SJSA1 (cell line): Measurements from ENCODE around the gene CYP4V2. TPM values are rescaled to one million over a fixed set of nuclear protein-coding genes. Genes with fewer than 3 reads are reported as not detected.
A peak's percentile ranks its signal among the peaks of the same experiment; 100 is the strongest.

Experiments
- DNase-seq, 2 experiments: peaks; one replicate each; pipeline ENCODE4 v3.0.0-alpha.2; 2015 to 2020; ENCODE audit warnings: low spot score in 2 of 2, low read depth in 1 of 2
- H3K27ac ChIP-seq: fragments of 250-450 bp; sonication (Bioruptor Pico); 2 replicates; pipeline ENCODE4 v1.5.1; 2020; ENCODE audit warnings: mild to moderate bottlenecking, moderate library complexity
- H3K27me3 ChIP-seq: fragments of 250-450 bp; sonication (Bioruptor Pico); replicated peaks from 2 replicates; pipeline ENCODE4 v1.5.1; 2020; ENCODE audit warnings: mild to moderate bottlenecking, moderate library complexity
- H3K36me3 ChIP-seq: fragments of 250-450 bp; sonication (Bioruptor Pico); 2 replicates; pipeline ENCODE4 v1.5.1; 2020; ENCODE audit warnings: mild to moderate bottlenecking
- H3K4me1 ChIP-seq: fragments of 250-450 bp; sonication (Bioruptor Pico); replicated peaks from 2 replicates; pipeline ENCODE4 v1.6.1; 2021; ENCODE audit warnings: mild to moderate bottlenecking
- H3K4me3 ChIP-seq: fragments of 250-450 bp; sonication (Bioruptor Pico); 2 replicates; pipeline ENCODE4 v1.5.1; 2020; ENCODE audit warnings: mild to moderate bottlenecking
- H3K9me3 ChIP-seq: fragments of 250-450 bp; sonication (Bioruptor Pico); replicated peaks from 2 replicates; pipeline ENCODE4 v1.5.1; 2020; ENCODE audit warnings: mild to moderate bottlenecking
- total RNA-seq: library from RNA; depleted of rRNA; stranded (reverse); fragments of >200 nt; shearing (Covaris generic); gene quantifications from 2 replicates; pipeline ENCODE4 v1.2.3, GENCODE V29; 2014

Gene CYP4V2
- total RNA-seq, 1 experiment from 2014 or later, result 3.2 TPM

DNA sequence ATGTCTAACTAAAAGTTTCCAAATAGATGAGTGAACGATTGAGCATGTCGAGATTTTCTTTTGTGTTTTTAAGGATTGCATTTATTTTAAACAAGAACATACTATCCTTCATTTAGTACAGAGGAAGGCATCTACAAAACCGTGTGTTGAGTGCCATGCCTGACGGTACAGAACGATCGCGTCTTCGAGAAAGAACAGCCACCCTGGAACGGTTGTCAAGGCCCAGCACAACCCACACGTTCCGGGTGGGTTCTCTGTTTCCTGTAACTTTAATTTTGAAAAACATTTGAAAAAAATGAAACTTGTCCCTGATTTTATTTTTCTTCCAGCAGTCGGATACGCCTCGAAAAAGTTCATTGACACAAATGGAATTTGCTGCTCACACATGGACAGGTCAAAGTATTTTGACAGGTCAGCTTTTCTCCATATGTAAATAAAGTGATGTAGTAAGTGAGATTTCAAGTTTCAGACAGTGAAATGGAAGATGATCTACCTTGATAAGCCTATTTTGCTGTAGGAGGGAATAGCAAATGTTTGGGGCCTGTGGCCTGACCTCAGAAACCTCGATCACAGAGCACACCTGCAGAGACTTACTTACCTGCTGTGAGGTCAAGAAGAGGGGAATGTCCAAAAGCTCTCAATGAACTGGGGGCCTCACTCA lies 24.4 kb upstream of the CYP4V2 start:
- no peaks in the 10 kb centered on the region for H3K27me3 ChIP-seq
- no peaks in the 10 kb centered on the region for H3K36me3 ChIP-seq
- no peak overlapping the region for H3K4me3 ChIP-seq
- DNase-seq, result no peak
- H3K27ac ChIP-seq, result no peak overlapping the region
- no peaks in the 10 kb centered on the region for H3K4me1 ChIP-seq
- no peaks in the 10 kb centered on the region for H3K9me3 ChIP-seq

DNA sequence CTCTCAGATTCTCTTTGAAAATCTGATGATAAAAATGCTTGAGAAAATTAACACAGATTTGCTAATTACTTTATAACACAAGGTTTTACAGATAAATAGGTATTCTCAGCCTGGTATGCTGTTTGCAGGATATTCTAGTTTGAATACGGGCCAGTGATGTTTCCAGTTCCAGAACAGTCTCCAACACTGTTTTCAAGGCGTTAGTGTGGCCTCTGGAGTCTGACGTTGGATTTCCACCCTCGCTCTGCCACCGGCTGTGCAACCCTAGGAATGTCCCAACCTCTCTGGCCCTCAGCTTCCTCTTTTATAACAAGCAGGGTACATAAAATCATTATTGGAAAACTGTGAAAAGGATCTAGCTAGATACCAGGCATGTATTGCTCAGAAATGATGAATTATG lies 23.8 kb upstream of the CYP4V2 start:
- H3K4me1 ChIP-seq, result no peaks in the 10 kb centered on the region
- no peak overlapping the region for H3K4me3 ChIP-seq
- H3K27me3 ChIP-seq, result no peaks in the 10 kb centered on the region
- H3K27ac ChIP-seq, result no peak overlapping the region
- DNase-seq, result no peak
- no peaks in the 10 kb centered on the region for H3K9me3 ChIP-seq
- H3K36me3 ChIP-seq, result no peaks in the 10 kb centered on the region

DNA sequence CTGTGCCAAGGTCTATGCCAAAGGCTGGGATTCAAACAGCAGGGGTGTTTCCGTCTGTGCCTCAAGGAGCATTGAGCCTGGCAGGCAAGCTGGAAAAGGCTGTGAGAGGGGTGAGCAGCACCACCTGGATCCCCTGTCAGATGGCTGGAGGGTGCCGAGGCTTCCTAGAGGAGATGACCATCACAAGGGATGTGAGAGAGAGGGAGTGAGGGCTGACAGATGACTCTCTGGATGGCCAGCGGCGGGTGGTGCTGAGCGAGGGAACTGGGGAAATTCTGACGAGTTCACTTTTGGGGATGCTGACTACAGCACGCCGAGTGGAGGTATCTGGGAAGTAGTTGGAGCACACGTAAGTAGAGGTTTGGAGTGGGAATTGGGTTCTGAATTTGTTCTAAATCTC lies 22.6 kb upstream of the CYP4V2 start:
- H3K27me3 ChIP-seq, result no peaks in the 10 kb centered on the region
- no peaks in the 10 kb centered on the region for H3K36me3 ChIP-seq
- no peaks in the 10 kb centered on the region for H3K4me1 ChIP-seq
- no peaks in the 10 kb centered on the region for H3K9me3 ChIP-seq
- no peak overlapping the region for H3K27ac ChIP-seq
- no peak for DNase-seq
- H3K4me3 ChIP-seq, result no peak overlapping the region

DNA sequence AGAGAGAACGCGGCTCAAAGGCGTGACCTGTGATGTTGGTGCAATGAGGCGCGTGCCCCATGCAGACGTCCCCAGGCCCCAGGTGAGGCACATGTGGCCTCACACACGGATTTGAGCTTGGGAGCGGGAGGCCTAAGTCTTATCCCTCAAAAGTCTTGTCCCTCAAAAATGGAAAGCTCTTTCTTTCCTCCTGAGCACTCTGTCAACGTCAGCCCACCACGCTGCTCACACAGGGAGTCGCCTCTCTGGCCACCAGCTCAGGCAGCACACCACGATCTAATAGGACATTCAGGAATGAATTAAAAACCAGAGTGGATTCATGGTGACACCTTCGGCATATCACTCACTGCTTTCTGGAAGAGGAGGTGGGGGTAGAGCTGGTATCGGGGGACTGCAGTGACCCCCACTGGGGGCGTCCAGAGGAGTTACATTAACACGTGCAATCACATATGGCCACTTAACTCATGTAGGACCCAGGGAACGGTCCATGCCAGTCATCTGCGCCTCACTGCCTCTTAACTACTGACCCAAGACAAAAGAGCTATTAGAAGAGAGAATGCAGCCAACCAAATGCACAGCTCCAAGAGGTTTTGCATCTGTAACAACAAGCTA lies 21.9 kb upstream of the CYP4V2 start:
- DNase-seq, result no peak
- Histone ChIP-seq H3K36me3 (no peaks in the 10 kb centered on the region), H3K4me1 (no peaks in the 10 kb centered on the region), H3K27ac (no peak overlapping the region), H3K4me3 (no peak overlapping the region), H3K27me3 (no peaks in the 10 kb centered on the region), H3K9me3 (no peaks in the 10 kb centered on the region)

DNA sequence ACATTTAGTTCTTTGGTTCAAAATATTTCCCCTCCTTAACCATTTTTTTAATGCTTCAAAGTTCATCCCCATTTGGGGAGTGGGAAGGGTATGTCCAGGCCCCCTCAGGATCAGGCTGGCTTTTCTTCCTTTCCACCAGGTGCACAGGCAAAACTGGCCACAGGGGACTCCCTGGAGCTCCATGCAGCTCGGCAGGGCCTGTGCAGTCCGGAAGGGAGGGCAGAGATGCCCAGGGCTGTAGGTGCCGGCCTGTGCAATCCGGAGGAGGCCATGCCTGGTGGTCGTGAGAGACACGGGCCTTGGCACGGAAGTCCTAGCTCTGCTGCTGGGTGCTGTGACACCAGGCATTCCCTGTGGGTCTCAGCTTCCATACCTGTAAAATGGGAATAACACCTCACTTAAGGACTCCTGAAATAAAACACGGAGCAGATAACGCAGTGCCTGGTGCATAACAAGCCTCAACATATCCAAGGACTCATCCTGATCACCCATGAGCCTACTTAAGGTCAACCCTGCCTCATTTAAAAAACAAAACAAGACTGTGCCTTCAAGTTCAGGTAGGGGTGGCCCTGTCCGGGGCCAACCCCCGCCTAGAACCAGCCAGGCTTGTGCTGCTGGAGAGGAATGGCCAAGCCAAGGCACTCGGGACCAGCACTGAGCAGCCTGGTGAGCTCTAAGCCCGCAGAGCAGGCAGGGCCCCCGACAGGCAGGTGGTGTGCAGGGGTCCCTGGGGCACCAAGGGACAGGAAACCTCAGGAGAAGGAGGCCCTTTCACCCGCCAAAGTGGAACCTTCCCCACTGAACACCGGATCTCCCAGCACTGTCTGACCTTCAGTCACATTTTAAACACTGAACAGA lies 21.2 kb upstream of the CYP4V2 start:
- no peaks in the 10 kb centered on the region for H3K4me1 ChIP-seq
- H3K36me3 ChIP-seq, result no peaks in the 10 kb centered on the region
- H3K4me3 ChIP-seq, result no peak overlapping the region
- DNase-seq, result no peak
- H3K27me3 ChIP-seq, result no peaks in the 10 kb centered on the region
- H3K27ac ChIP-seq, result no peak overlapping the region
- H3K9me3 ChIP-seq, result no peaks in the 10 kb centered on the region

DNA sequence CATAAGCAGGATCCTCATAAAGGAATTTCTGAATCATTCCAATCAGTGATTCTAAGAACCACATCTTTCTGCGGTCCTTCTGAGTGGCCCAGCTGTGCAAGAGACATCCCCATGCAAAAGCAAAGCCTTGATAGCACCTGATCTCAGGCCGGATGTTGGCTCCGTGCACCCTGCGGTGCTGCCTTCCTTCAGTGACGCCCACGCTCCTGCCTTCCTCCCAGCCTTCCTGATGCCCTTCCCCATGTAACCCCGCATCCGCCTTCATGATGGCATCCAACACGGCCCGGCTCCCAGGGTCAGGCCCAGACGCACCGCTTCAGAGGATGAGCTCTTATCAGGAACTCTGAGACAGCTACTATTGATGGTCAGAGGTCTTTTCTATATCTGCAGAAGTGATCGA lies 20.4 kb upstream of the CYP4V2 start:
- Histone ChIP-seq H3K27me3 (0 out of 2 replicates have a peak, but pooled peaks cover 4% of the 10 kb centered on the region), H3K4me1 (no peaks in the 10 kb centered on the region), H3K27ac (no peak overlapping the region), H3K4me3 (no peak overlapping the region), H3K36me3 (no peaks in the 10 kb centered on the region), H3K9me3 (no peaks in the 10 kb centered on the region)
- no peak for DNase-seq

DNA sequence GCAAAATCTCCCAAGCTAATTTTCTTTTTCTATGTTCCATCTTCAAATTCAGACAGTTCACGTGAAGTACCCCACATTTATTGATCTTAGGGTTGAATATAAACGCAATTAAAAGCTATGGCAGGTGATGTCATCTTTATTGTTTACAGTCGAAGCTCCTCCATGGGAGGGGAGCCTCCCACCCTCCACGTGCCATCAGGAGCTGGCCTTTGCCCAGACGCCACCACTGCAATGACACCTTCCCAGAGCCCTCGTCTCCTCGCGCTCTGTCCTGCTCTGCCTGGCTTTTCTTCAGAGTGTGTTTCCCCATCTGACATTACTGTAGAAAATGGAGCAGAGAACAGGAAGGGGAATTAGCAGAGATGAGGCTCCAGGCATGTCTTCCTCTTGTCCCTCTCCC lies 18.8 kb upstream of the CYP4V2 start:
- Histone ChIP-seq H3K27ac (no peak overlapping the region), H3K27me3 (0 out of 2 replicates have a peak, but pooled peaks cover 4% of the 10 kb centered on the region), H3K36me3 (no peaks in the 10 kb centered on the region), H3K4me1 (no peaks in the 10 kb centered on the region), H3K4me3 (no peak overlapping the region), H3K9me3 (no peaks in the 10 kb centered on the region)
- no peak for DNase-seq

DNA sequence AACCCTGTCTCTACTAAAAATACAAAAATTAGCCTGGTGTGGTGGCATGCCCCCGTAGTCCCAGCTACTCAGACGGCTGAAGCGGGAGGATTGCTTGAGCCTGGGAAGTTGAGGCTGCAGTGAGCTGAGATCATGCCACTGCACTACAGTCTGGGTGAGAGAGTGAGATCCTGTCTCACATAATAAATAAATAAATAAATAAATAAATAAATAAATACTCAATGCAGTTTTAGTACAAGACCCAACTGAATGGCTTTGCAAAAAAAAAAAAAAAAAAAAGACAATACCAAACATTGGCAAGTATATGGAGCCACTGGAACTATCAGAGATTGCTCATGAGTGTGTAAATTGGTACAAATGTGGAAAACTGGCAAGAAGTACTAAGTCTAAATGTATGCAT lies 3.3 kb upstream of the CYP4V2 start:
- DNase-seq, result no peak
- Histone ChIP-seq H3K4me1 (peaks cover 13% of the 10 kb centered on the region), H3K4me3 (no peak overlapping the region), H3K9me3 (0 out of 2 replicates have a peak, but pooled peaks cover 3% of the 10 kb centered on the region), H3K36me3 (peaks cover 8% of the 10 kb centered on the region; the same call in 1 of the 2 replicates), H3K27ac (no peak overlapping the region), H3K27me3 (no peaks in the 10 kb centered on the region)

DNA sequence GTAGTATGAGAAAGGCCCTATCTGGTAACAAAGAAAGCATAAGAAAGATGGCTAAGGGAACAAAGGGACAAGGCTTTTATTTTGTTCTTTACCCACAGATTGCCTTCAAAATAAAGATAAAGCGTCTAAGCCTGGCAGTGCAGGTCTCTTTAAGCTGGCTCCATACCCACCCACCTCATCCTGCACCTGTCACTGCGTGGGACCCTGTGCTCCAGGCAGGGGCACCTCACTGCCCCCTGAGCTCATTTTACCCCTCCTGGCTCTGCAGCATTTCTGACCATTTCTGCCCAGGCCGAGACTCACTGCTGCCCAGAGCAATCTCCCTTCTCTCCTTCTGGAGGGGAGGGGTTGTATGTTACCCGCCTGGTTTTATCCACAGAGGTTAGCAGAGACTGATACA lies 1.7 kb upstream of the CYP4V2 start:
- Histone ChIP-seq H3K4me3 (no peak overlapping the region), H3K36me3 (peaks cover 8% of the 10 kb centered on the region; the same call in 1 of the 2 replicates), H3K27ac (no peak overlapping the region), H3K9me3 (0 out of 2 replicates have a peak, but pooled peaks cover 3% of the 10 kb centered on the region), H3K27me3 (no peaks in the 10 kb centered on the region), H3K4me1 (peaks cover 13% of the 10 kb centered on the region)
- no peak for DNase-seq

DNA sequence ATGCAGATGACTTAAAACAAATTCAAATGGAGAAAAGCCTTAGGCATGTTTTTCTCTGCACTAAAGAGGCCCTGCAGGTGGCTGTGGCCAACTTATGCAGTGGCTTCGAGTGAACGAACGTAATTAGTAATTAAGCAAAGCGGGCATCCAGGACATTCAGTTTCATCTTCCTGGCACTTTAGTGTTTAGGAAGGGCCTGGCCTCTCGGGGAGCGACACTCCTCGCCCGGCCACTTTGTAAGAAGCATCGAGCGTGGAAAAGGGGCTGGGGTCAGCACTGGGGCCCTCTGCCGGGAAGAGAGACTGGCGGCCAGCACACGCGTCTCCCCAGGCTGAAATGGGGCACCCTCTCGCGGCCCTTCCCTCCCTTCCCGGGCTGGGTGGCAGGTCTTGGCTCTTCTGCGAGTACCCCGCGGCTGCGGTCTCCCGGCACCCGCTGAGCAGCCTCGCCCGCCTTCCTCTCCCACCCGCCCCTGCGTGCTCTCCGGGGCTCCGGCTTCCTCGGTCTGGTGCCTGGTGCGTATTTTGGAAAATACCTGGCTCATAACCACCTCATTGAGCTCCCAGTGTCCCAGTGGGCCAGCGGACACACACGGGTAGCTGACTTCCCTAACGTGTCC lies 677 bp upstream of the CYP4V2 start:
- Histone ChIP-seq H3K27ac (peak overlapping the region; percentile 71), H3K36me3 (peaks cover 8% of the 10 kb centered on the region; the same call in 1 of the 2 replicates), H3K4me3 (peak overlapping the region; percentile 86), H3K27me3 (no peaks in the 10 kb centered on the region), H3K4me1 (peaks cover 13% of the 10 kb centered on the region), H3K9me3 (0 out of 2 replicates have a peak, but pooled peaks cover 3% of the 10 kb centered on the region)
- peak in 1 of 2 experiments; percentile 52 for DNase-seq

DNA sequence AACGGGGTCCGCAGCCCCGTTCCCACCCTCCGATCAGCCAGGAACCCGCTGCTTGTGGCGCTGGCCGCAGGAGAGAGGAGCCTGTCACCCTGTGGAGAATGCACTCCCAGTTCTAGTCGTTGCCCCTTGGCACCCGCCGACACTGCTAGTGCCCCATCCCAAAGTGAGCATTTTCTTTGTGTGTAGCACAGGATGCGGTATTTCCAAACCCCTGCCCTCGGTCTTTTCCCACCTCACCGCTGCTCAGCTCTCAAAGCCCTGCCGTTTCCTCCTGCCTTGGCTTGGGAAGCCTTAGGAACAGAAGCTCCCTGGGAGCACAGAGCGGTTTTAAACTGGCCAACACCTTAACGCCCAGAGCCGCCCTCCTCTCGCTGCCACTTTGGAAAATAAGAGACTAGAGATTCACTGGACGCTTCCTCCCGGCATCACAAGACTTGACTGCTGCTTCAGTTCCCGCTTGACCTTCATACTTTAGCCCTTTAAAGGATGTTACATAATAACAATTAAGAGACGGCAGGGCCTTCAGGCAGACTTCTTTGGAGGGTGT lies 772 bp downstream of the CYP4V2 start:
- H3K27ac ChIP-seq, result peak overlapping the region; percentile 71
- H3K27me3 ChIP-seq, result no peaks in the 10 kb centered on the region
- peaks cover 8% of the 10 kb centered on the region; the same call in 1 of the 2 replicates for H3K36me3 ChIP-seq
- H3K9me3 ChIP-seq, result 0 out of 2 replicates have a peak, but pooled peaks cover 3% of the 10 kb centered on the region
- DNase-seq, result no peak
- H3K4me3 ChIP-seq, result peak overlapping the region; percentile 86
- H3K4me1 ChIP-seq, result peaks cover 13% of the 10 kb centered on the region

DNA sequence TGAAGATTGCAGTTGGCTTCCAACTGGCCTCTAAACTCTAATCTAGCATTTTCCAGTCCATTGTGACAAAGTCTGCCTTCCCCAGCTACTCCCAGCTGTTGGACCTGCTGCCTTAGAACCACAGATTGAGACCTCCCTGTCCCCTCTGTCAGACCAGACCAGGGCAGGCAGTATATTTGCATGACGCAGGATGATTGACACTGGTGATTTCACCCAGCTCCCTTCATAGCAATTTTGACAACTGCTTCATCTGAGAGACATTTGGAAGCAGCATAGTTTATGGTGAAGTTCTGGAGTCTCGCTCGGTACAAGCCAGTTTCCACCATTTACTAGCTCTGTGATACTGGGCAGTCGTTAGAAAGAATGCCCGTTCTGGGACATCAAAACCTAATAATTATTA lies 2.5 kb downstream of the CYP4V2 start:
- no peaks in the 10 kb centered on the region for H3K27me3 ChIP-seq
- DNase-seq, result no peak
- H3K9me3 ChIP-seq, result 0 out of 2 replicates have a peak, but pooled peaks cover 3% of the 10 kb centered on the region
- peaks cover 8% of the 10 kb centered on the region; the same call in 1 of the 2 replicates for H3K36me3 ChIP-seq
- no peak overlapping the region for H3K27ac ChIP-seq
- peaks cover 13% of the 10 kb centered on the region for H3K4me1 ChIP-seq
- no peak overlapping the region for H3K4me3 ChIP-seq

DNA sequence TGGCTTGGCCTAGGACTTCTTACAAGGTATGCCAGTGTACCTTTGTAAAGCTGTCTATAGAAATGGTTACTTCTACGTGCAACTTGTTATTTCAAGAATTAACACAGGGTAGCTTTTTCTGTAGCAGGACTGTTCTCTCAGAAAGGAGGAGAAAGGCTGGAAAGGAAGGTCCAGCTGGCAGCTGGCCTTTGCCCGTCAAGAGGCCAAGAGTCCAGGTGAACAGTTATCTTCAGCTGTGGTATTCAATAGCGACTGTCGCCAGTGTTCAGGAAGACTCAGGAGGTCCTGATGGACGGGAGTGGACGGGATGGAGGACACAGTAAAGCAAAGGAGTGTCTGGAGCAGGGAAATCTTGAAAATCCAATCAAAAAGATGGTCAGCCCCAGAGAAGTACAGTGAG lies 4.7 kb downstream of the CYP4V2 start:
- no peak overlapping the region for H3K27ac ChIP-seq
- H3K9me3 ChIP-seq, result 0 out of 2 replicates have a peak, but pooled peaks cover 3% of the 10 kb centered on the region
- peaks cover 7% of the 10 kb centered on the region for H3K4me1 ChIP-seq
- no peak overlapping the region for H3K4me3 ChIP-seq
- DNase-seq, result no peak
- peaks cover 8% of the 10 kb centered on the region; the same call in 1 of the 2 replicates for H3K36me3 ChIP-seq
- no peaks in the 10 kb centered on the region for H3K27me3 ChIP-seq
